ENCODE measurements around the gene CHST3.

The CHST3 gene

GRCh38 chr10:72016608-72017300 is 52.6 kb downstream of the CHST3 start:
- H3K4me3 ChIP-seq (replicated peaks; ENCODE audit: low read depth, low read length): no peak overlapping the region
- TF ChIP-seq, protein P1, sequence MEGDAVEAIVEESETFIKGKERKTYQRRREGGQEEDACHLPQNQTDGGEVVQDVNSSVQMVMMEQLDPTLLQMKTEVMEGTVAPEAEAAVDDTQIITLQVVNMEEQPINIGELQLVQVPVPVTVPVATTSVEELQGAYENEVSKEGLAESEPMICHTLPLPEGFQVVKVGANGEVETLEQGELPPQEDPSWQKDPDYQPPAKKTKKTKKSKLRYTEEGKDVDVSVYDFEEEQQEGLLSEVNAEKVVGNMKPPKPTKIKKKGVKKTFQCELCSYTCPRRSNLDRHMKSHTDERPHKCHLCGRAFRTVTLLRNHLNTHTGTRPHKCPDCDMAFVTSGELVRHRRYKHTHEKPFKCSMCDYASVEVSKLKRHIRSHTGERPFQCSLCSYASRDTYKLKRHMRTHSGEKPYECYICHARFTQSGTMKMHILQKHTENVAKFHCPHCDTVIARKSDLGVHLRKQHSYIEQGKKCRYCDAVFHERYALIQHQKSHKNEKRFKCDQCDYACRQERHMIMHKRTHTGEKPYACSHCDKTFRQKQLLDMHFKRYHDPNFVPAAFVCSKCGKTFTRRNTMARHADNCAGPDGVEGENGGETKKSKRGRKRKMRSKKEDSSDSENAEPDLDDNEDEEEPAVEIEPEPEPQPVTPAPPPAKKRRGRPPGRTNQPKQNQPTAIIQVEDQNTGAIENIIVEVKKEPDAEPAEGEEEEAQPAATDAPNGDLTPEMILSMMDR (IDR thresholded peaks at IDR 0.05; ENCODE audit: low read length, missing control alignments): no peak
- DNase-seq (ENCODE audit: low read depth): no peak

DNA sequence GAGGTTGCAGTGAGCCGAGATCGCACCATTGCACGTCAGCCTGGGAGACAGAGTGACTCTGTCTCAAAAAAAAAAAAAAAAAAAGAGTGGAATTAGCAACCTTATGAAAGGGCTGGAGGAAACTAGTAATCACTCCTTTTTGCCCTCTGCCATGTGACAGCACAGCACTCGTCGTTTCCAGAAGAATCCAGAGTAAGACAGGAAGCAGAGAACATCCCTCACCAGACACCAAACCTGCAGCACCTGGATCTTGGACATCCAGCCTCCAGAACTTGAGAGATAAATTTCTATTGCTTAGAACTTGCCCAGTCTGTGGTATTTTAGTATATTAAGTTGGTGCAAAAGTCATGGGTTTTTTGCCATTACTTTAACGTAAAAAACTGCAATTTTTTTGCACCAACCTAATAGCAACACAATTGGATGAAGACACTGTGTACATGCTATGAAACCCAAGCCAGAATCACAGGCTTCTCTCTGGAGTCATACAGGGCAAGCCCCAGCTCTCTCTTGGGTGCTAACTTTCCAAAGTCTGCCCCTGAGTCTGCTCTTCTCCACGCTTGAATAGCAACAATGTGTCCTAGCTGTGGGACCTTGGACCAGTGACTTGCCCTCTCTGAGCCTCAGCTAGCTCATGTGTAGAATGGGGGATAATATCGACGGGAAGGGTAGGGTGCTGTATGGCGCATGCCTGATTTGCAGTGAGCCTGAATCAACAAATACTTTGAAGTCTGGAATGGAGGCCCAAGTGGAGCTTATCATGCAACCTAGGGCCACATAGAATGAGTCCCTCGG is 55.1 kb downstream of the CHST3 start:
- no peak for DNase-seq (ENCODE audit: low read depth)
- H3K4me3 ChIP-seq (replicated peaks; ENCODE audit: low read depth, low read length): no peak overlapping the region
- TF ChIP-seq, protein P1 (IDR thresholded peaks at IDR 0.05; ENCODE audit: low read length, missing control alignments): no peak

DNA sequence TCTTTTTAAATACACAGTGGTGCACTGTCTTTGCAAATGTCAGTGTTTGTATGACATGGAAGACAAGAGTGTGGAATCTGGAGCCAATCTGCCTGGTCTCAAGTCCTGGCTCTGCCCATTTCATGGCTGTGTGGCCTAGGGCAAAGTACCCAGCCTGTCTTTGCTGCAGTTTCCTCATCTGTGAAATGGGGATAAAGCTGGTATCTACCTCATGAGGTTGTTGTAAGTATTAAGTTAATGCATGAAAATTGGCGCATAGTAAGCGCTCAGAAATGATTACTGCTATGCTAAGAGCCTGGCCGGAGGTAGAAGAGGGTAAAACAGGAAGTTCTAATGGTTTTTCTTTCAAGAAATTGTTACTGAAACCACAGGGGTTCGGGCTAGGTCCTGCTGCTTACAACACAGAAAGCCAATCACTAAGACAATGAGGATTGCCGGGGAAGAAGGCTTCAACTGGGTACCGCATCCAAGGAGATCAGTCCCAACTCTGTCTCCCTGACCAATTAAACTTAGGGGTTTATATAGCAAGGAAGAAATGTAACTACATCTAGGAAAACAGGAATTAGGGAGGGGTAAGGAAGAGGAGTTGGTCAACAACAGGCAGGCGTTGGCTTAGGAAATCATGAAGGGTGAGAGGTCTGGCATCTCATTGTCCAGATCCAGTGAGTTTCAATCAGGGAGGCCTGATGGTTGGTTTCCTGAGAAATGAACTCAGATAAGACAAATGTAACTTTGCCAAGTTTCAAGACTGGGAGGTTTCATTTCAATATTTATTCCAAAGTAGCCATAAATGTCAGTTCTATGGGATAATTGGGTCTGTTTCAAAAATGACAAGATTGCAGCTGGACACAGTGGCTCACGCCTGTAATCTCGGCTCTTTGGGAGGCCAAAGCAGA is 57.0 kb downstream of the CHST3 start:
- no peak overlapping the region for H3K4me3 ChIP-seq (replicated peaks; ENCODE audit: low read depth, low read length)
- TF ChIP-seq, protein P1 (IDR thresholded peaks at IDR 0.05; ENCODE audit: low read length, missing control alignments): no peak
- DNase-seq (ENCODE audit: low read depth): peak; percentile 72

DNA sequence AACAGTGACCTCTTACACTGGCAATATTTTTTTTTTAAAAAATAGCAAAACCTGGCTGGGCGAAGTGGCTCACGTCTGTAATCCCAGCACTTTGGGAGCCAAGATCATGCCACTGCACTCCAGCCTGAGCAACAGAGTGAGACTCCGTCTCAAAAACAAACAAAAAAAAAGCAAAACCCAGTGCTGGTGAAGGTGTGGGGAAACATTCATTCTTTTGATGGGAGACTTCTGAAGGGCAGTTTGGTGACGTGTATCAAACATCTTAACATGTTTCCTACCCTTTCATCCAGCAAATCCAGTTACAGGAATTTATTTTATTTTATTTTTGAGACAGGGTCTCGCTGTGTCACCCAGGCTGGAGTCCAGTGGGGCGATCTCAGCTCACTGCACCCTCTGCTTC is 58.0 kb downstream of the CHST3 start:
- TF ChIP-seq, protein P1 (IDR thresholded peaks at IDR 0.05; ENCODE audit: low read length, missing control alignments): no peak
- no peak for DNase-seq (ENCODE audit: low read depth)
- no peak overlapping the region for H3K4me3 ChIP-seq (replicated peaks; ENCODE audit: low read depth, low read length)

DNA sequence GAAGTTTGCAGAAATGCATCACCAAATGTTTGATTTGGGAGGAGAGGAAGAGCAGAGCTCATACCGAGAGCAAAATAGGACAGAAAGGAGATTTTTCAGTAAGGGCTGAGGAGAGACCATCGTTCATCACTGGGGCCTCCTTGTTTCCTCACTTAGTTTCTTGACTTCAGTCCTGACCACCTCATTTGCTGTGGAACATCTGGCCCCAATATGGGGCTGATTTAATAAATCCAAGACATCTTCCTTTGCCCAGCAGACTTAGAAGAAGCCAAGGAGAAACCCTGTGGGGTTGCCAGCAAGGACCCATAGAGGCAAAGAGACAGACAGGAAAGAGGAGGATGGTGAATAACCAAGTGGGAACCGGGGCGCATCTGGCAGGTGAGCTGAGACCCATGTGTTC is 60.4 kb downstream of the CHST3 start:
- TF ChIP-seq, protein P1 (IDR thresholded peaks at IDR 0.05; ENCODE audit: low read length, missing control alignments): no peak
- no peak overlapping the region for H3K4me3 ChIP-seq (replicated peaks; ENCODE audit: low read depth, low read length)
- DNase-seq (ENCODE audit: low read depth): no peak

GRCh38 chr10:72025400-72025799 is 61.2 kb downstream of the CHST3 start:
- TF ChIP-seq, protein P1 (IDR thresholded peaks at IDR 0.05; ENCODE audit: low read length, missing control alignments): no peak
- DNase-seq (ENCODE audit: low read depth): no peak
- no peak overlapping the region for H3K4me3 ChIP-seq (replicated peaks; ENCODE audit: low read depth, low read length)

All from fibroblast of pulmonary artery (primary cell).